Measurements from ENCODE around the gene TUBB.

Gene TUBB

DNA sequence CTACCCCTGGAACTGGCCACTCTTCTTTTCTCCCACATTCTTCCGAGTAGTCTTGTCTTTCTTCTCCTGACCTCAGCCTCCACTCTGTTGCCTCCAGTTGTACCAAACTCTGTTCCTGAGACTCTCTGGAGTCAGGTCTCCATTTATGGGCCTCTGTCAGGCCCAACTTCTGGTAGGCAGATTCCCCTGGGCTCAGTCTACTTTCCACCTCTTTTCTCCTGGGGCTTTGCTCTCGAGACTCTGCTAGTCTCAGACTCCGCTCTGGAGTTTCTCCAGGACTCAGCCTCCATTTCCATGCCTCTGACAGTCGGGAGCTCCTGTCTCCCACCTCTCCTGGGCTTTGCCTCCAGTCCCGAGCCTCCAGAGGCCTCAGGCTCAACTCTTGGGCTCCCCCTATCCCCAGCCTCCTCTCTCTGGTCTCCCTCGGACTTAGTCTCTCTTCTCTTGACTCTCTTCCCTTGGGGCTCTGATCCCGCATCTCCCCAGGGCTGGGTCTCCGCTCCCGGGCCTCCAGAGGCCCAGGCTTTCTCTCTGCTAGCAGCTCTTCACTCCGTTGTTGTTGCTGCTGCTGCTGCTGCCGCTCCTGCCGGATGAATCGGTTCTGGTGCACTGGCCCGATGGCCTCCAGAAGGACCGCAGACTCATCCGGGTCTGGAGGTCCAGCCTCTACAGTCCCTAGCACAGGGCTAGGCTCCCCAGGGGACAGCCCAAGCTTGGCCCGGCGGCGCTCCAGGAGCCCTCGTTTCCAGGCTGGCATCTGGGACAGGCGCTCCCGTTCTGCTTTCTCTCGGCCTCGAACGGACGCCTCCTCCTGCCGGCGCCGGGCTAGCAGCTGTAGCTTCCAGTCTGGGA is 34.8 kb upstream of the TUBB start:
- H3K4me3 ChIP-seq (replicated peaks; ENCODE audit: low read depth, low read length), result peak overlapping the region; percentile 88
- peak; percentile 37 for DNase-seq (ENCODE audit: low read depth)
- TF ChIP-seq, protein P1, sequence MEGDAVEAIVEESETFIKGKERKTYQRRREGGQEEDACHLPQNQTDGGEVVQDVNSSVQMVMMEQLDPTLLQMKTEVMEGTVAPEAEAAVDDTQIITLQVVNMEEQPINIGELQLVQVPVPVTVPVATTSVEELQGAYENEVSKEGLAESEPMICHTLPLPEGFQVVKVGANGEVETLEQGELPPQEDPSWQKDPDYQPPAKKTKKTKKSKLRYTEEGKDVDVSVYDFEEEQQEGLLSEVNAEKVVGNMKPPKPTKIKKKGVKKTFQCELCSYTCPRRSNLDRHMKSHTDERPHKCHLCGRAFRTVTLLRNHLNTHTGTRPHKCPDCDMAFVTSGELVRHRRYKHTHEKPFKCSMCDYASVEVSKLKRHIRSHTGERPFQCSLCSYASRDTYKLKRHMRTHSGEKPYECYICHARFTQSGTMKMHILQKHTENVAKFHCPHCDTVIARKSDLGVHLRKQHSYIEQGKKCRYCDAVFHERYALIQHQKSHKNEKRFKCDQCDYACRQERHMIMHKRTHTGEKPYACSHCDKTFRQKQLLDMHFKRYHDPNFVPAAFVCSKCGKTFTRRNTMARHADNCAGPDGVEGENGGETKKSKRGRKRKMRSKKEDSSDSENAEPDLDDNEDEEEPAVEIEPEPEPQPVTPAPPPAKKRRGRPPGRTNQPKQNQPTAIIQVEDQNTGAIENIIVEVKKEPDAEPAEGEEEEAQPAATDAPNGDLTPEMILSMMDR (IDR thresholded peaks at IDR 0.05; ENCODE audit: low read length, missing control alignments), result peak; percentile 32

DNA sequence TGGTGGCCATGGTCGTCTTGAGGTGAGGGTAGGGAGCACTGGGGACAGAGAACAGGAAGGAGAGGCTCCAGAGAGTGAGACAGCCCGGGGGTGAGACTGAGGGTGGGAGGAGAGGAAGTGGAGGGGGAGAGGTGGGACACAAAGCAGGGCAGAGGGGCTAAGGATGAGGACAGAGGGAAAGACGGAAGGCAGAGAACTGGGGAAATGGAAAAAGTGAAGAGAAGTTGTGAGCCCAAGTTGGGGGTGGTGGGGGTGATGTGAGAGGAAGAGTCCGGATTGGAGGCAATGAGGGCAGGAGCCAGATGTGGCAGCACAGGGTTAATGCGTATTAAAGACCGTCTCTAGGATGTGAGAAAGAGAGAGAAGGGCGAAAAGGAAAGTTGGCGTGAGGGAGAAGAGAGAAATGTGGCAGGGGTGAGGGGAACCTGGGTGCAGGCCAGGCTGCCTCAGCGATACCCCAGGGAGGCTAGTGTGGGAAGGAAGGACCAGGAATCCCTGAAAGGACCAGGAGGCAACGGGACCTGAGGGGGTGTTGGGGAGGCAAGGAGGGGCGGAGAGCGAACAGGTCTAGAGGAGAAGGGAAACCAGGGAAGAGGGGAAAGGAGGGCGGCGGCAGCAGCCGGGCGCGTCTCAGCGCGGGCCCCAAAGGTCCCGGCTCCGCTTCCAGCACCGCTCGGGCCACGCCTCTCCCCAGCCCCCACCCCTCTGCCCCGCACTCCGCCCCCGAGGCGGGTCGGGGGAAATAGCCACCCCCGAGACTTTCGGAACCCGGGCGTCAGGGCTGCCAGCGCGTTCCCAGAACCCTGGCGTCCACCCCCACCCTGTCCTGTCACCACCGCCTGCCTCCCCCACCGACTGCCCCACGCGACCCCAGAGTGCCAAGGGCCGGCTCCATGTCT is 33.9 kb upstream of the TUBB start, which contains the start of gene PPP1R18:
Gene PPP1R18 (minus strand): TSS at position 637 of the 899 bp plus-strand sequence. CDS start 627 bp downstream, at position 10.
- peak within 1 kb of the TSS; percentile 88 for H3K4me3 ChIP-seq (replicated peaks; ENCODE audit: low read depth, low read length)
- TF ChIP-seq, protein P1 (IDR thresholded peaks at IDR 0.05; ENCODE audit: low read length, missing control alignments), result no peak
- DNase-seq (ENCODE audit: low read depth), result no peak

DNA sequence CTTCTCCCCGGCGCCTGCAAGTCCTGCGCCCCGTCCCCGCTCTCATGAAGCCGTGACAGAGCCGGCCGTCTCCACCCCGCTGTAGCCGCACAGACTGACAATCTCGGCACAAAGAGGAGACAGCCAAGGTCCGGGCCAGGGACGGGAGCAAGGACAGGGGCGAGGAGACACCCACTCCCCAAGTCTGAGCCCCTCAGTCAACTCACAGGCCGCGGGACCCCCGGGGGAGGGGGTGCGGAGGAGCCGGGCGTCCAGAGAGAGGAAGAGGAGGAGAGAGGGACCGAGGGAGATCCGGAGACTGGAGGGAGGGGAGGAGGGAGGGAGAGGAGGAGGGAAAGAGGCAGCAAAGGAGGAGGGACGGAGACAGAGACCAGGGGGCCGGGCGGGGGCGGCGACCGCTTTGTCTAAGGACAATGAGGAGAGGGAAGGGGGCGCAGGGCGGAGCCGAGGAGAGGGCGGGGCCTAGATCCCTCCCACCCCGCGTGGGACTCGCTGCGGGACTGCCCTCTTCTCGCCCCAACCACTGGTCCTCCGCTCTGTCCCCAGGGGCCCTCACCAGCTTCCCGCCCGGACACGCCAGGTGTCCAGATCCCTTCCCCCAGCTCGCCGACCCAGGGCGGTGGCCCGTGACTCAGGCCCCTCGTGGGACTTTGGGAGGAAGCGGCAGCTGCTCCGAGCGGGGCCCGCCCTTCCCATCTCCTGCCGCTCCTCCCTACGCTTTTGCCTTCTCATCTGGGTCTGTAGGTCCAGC is 33.1 kb upstream of the TUBB start:
- DNase-seq (ENCODE audit: low read depth), result peak; percentile 98

DNA sequence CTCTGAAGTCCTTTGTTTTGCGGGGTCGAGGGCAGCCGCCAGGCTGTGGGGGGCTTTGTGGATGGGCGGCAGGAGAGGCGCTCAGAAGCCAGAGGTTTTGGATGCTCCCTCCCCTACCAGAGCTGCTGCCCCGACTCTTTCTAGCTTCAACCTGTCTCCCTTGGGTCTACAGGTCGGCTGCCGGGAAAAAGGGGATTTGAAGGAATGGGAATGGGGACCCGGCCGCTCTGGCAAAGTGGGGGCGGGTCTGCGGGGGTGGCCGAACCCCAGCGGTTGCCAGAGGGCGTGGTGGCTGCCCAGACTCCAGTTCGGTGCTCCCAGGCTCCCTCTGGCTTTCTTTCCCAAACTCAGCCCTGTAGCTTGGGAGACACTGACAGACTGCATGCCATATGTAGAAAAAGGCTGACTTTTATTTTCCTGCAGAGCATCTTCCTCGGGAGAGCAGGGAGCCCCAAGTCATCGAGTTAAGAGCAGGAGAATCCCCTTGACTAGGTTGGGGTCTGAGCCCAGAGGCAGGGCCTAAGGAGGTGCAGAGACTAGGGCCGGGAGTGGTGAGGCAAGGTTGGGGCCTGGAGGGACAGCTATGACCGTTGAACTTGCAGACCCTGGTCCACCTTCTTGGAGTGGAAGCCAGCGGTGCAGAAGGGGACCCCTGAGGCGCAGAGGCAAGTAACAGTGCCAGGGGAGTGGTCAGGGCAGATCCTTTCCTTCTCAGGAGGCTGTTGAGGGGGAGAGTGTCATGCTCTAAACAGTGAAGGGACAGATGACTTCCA is 32.3 kb upstream of the TUBB start:
- DNase-seq (ENCODE audit: low read depth), result peak; percentile 40
- TF ChIP-seq, protein P1 (IDR thresholded peaks at IDR 0.05; ENCODE audit: low read length, missing control alignments), result peak; percentile 28
- peak overlapping the region; percentile 88 for H3K4me3 ChIP-seq (replicated peaks; ENCODE audit: low read depth, low read length)

More for the DNA sequence above, 33.1 kb upstream of the TUBB start:
- H3K4me3 ChIP-seq (replicated peaks; ENCODE audit: low read depth, low read length), result peak overlapping the region; percentile 88
- TF ChIP-seq, protein P1 (IDR thresholded peaks at IDR 0.05; ENCODE audit: low read length, missing control alignments), result no peak

DNA sequence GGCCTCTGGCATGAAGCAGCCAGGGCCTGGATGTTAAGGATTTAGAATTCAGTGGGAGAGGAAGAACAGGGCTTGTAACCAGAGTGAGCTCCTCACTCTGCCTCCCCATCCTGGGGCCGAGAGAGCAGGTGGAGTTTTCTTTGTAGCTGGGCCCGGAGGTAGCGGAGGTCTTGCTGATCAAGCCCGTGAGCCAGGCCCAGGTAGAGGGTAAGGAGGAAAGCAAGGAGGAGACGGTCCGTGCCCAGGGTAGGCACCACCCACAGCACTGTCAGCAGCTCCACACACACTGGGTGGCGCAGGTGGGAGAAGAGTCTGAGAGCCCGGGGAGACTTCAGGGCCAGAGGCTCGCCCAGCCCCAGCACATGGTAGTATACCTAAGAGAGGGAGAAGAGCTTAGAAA is 31.6 kb upstream of the TUBB start:
- peak overlapping the region; percentile 88 for H3K4me3 ChIP-seq (replicated peaks; ENCODE audit: low read depth, low read length)
- no peak for DNase-seq (ENCODE audit: low read depth)

More for the DNA sequence above, 31.6 kb upstream of the TUBB start:
- TF ChIP-seq, protein P1 (IDR thresholded peaks at IDR 0.05; ENCODE audit: low read length, missing control alignments), result no peak
